OCI-LY1 (cell line): Measurements from ENCODE around the gene DDA1.

ENCODE experiments used
- EZH2 ChIP-seq: fragments of 200-600 bp; sonication (generic), shearing (Covaris generic); IDR thresholded peaks from 2 replicates; pipeline ENCODE4 v1.8.0; 2017; ENCODE audit warnings: borderline replicate concordance, mixed run types, mild to moderate bottlenecking, antibody characterized with exemption, low read length, moderate library complexity, mixed read lengths
- TF ChIP-seq, protein P1 (sequence below): fragments of 200-600 bp; sonication (generic), shearing (Covaris generic); IDR thresholded peaks from 2 replicates; pipeline ENCODE4 v1.5.1; 2017; ENCODE audit warnings: mild to moderate bottlenecking, antibody characterized with exemption, low read length, moderate library complexity, mixed read lengths

DNA sequence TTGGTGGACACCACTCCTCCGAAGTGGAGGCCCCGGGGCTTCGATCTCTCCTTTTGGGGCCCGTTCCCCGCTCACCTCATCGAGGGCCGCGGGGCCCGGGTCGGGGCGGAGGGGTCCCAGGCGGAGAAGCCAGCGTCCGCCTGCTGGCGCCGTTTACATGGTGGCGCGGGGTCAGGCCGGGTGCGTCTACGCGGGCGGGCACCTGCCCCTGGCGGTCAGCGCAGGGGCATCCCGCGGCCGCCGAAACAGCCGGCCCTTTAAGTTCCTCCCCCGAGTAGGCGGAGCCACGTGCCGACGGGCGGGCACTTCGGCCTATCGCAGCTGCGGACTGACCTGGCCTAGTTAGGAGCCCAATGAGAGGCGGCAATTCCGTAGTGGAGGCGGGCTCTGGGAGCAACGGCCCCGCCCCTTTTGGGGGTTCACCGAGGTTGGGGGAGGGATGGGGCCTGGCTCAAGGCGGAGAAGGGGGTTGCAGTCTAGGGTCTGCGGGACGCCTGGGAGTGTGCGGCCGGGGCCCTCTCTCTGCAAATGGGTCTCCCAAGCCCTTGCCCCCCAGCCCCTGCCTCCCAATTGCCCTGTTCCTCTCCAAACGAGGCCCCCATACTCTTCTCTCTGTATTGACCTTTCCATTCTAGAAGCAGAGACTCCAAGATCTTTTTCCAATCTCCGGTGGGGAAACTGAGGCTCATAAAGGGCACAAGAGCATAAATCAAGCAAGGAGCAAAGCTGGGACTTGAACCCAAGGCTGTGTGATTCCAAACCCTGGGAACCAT lies 6.0 kb upstream of the DDA1 start, which contains the start of gene ABHD8:
- TF ChIP-seq, protein P1, sequence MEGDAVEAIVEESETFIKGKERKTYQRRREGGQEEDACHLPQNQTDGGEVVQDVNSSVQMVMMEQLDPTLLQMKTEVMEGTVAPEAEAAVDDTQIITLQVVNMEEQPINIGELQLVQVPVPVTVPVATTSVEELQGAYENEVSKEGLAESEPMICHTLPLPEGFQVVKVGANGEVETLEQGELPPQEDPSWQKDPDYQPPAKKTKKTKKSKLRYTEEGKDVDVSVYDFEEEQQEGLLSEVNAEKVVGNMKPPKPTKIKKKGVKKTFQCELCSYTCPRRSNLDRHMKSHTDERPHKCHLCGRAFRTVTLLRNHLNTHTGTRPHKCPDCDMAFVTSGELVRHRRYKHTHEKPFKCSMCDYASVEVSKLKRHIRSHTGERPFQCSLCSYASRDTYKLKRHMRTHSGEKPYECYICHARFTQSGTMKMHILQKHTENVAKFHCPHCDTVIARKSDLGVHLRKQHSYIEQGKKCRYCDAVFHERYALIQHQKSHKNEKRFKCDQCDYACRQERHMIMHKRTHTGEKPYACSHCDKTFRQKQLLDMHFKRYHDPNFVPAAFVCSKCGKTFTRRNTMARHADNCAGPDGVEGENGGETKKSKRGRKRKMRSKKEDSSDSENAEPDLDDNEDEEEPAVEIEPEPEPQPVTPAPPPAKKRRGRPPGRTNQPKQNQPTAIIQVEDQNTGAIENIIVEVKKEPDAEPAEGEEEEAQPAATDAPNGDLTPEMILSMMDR: 0 out of 2 replicates have a peak, but pooled peaks have one; percentile 20
- TF ChIP-seq EZH2: no peak
